Activated naive CD8-positive, alpha-beta T cell treated with anti-CD3 and anti-CD28 coated beads, Interleukin-2, amount 50 U/mL, for 16 hours (primary cell): ENCODE measurements around the gene CDC42.
"Not testable (repeated sequence)": the region's sequence is repeated elsewhere in the genome, so short reads cannot be mapped to it uniquely, and the experiment has no call there.

Experiments used
- DNase-seq: peaks from one replicate; pipeline ENCODE4 v3.0.0-alpha.2; 2020; ENCODE audit warnings: low read depth, low spot score

CDC42 gene

DNA sequence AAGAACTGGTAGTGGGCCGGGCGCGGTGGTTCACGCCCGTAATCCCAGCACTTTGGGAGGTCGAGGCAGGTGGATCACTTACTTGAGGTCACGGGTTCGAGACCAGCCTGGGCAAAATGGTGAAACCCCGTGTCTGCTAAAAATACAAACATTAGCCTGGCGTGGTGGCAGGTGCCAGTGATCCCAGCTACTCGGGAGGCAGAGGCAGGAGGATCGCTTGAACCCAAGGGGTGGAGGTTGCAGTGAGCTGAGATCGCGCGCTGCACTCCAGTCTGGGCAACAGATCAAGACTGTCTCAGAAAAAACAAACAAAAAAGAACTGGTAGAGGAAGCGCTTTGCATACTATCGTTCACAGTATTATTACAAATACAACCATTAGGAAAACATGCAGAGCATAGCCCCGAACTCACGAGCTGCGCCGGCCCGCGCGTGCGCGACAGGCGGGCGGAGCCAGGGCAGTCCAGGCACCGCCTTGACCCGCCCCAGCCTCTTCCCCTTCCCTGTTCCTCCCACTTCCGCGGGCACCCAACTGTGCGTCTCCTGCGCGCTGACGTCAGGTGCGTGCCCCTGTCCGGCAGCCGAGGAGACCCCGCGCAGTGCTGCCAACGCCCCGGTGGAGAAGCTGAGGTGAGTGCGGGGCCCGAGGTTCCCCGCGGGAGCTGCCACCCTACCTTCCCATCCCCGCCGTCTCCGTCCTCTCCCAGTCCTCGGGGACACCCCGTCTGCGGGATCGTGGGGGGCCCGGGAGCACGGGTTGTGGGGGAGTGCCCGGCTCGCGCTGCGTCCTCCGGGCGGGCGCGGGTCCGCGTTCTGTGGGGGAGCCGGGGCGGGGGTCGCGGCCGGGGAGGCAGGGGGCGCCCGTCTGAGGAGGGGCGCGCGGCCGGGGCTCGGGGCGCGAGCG is at the start of gene CDC42:
Gene CDC42 (plus strand): TSS at position 595 of the 902 bp plus-strand sequence. CDS start 25,770 bp downstream, outside the sequence.
- peak; percentile 89 for DNase-seq

DNA sequence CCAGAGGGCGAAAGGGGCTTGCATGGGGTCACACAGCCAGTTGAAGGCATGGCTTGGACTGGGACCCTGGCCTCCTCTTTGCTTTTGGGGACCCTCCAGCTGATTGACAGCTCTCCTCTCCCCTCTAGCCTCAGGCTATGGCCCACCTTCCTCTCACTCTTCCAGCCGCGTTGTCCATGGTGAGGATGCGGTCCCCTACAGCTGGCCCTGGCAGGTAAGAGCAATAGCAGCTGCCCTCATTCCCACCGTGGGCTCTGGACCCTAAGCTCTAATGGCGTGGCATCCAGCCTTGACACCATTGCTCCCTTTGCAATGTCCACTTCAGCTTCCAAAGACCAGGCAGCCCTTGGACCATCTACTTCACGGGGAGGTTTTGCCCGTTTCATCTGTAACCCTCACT is 49.6 kb upstream of the CDC42 start:
- not testable (repeated sequence) for DNase-seq

DNA sequence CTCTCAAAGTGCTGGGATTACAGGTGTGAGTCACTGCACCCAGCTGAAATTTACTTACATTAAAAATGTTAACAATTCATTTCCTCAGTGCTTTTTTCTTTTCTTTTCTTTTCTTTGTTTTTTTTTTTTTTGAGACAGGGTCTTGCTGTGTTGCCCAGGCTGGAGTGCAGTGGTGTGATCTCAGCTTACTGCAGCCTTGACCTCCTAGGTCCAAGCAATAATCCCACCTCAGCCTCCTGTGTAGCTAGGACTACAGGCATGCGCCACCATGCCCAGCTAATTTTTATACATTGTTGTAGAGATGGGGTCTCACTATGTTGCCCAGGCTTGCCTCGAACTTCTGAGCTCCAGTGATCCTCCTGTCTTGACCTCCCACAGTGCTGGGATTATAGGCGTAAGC is 48.5 kb upstream of the CDC42 start:
- DNase-seq: not testable (repeated sequence)

DNA sequence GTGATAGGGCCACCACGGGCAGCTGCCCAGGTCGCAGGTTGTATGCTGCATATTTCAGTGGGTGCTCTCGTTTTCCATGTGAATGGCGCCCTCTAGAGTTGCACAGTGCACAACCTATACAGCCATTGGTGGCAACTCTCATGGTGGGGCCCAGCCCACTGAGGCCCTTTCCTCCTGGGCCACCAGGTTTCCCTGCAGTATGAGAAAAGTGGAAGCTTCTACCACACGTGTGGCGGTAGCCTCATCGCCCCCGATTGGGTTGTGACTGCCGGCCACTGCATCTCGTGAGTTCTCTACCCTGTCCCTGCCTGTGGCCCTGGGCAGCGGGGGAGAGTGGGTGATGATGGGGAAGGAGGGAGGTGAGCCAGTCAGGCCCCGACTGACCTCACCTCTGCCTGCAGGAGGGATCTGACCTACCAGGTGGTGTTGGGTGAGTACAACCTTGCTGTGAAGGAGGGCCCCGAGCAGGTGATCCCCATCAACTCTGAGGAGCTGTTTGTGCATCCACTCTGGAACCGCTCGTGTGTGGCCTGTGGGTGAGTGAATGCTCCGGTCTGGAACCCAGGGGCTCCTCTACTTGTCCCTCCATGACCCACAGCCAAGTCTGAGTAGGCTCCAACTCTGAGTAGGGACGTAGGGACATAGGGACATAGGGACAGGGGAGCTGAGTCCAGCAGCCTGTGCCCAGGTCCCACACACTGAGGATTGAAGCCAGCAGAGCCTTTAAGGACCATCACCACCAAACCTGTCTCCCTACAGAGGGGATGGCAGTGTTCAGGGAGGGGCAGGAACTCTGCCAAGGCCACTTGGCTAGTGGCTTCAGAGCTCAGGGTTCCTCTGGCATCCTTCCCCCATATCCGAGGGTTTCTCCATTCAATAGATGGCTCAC is 47.0 kb upstream of the CDC42 start:
- not testable (repeated sequence) for DNase-seq

DNA sequence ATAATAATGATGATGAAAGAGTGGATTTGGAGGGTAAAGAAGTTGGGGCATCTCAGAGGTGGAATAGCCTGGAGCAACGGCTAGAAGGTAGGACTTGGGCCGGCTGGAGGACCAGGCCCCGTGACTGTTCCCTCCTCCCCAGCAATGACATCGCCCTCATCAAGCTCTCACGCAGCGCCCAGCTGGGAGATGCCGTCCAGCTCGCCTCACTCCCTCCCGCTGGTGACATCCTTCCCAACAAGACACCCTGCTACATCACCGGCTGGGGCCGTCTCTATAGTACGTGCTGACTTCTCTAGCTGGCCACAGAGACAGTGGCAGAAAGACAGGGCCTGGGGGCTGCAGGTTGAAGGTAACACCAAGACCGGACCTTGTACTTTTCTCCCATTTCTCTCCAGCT is 45.8 kb upstream of the CDC42 start:
- DNase-seq: not testable (repeated sequence)

DNA sequence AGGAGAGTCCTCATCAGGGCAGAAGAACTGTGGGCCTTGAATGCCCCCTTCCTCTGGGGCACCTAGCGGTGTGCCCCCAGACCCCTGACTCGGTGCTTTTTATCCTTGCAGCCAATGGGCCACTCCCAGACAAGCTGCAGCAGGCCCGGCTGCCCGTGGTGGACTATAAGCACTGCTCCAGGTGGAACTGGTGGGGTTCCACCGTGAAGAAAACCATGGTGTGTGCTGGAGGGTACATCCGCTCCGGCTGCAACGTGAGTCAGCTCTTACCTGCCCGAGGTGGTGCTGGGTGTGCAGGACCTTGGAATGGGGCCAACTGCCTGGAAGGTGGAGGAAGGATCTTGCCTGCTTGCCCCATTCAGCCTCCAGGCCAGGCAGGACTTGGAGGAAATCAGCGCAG is 45.2 kb upstream of the CDC42 start:
- DNase-seq: not testable (repeated sequence)

DNA sequence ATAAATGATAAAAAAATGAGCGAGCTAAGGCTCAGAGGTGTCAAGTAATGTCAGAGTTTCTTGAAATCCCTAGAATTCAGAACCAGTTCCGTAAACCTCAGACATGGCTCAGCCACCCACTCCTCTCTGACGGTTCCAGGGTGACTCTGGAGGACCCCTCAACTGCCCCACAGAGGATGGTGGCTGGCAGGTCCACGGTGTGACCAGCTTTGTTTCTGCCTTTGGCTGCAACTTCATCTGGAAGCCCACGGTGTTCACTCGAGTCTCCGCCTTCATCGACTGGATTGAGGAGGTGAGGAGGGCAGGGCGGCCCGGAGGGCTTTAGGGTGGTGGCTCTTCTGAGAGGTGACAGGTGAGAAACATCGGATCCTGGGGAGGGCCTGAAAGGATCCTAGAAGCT is 42.9 kb upstream of the CDC42 start:
- not testable (repeated sequence) for DNase-seq

DNA sequence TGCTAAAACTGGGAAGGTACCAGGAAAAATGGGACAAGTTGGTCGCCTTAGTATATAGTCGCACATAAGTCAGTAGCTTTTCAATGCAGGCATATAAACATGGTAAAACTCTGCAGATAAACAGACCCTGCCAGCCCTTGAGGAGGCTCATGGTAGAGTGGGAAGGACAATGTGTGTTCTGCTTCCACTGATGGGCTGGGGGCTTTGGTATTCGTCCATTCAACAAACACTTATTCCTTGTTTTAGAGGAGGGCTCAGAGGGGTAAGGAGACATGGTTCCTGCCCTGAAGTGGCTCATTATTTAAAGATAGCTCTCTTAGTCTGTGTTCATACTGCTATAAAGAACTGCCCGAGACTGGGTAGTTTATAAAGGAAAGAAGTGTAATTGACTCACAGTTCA is 39.8 kb upstream of the CDC42 start:
- not testable (repeated sequence) for DNase-seq

DNA sequence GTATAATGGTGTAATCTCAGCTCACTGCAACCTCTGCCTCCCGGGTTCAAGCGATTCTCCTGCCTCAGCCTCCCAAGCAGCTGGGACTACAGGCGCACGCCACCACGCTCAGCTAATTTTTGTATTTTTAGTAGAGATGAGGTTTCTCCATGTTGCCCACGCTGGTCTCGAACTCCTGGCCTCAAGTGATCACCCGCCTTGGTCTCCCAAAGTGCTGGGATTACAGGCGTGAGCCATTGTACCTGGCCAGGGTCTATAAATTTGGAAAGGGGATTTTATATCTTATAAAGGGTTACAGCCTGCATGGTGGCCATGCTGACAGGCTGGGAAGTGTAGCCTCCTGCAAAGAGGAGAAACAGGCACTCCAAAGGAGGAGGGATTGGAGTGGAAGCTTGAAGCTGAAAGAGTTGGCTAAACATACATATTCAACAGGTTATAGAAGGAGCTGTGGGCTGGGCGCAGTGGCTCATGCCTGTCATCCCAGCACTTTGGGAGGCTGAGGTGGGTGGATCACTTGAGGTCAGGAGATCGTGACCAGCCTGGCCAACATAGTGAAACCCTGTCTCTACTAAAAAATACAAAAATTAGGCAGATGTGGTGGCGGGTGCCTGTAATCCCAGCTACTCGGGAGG is 37.8 kb upstream of the CDC42 start:
- DNase-seq: not testable (repeated sequence)

DNA sequence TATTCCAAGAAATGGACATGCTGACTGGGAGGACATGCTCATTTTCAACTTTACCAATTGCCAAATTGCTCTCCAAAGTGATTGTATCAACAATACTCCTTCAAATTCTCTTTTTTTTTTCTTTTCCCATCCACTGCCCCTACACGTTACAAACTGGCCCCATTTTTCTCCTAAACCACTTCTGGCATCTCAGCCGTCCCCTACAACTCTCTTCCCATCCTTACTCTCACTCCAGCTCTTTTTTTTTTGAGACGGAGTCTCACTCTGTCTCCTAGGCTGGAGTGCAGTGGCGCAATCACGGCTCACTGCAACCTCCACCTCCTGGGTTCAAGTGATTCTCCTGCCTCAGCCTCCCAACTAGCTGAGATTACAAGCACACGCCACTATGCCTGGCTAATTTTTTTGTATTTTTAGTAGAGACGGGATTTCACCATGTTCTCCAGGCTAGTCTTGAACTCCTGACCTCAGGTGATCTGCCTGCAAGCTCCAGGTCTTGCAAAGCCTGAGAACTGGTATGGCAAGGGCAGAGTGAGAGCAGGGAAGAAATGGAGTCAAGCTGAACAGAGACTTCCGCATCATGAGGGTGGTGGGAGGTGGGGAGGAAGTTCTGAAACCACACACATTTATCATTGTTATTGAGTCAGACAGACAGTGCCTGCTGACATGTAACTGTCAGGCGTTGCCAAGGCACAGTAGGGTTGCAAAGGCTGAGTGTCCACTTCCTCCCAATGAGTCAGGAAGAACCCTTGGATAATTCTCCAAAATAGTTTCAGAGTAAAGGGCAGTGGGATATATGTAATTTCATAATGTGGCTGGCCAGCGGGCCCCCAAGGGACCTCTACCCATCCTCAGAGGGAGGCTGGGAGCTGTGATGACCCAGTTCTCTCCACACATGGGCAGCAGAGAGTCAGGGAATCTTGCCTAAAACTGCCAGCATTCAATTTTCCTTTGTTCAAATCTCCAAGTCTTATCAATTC is 33.6 kb upstream of the CDC42 start:
- peak; percentile 28 for DNase-seq

DNA sequence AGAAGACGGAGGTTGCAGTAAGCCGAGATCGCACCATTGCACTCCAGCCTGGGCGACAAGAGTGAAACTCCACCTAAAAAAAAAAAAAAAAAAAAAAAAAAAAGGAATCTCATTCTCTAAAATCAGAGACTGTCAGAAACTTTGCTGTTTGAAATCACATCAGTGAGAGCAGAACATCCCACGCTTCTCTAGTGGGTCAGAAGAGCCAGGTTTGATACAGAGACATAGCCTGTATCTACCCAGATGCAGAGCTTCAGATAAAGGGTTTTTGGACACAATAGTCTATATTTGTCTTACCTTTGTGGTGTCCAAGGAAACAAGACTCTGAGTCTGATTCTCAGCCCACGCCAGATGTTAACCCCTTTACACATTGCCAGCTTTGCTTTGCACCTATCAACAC is 31.4 kb upstream of the CDC42 start:
- DNase-seq: no peak

DNA sequence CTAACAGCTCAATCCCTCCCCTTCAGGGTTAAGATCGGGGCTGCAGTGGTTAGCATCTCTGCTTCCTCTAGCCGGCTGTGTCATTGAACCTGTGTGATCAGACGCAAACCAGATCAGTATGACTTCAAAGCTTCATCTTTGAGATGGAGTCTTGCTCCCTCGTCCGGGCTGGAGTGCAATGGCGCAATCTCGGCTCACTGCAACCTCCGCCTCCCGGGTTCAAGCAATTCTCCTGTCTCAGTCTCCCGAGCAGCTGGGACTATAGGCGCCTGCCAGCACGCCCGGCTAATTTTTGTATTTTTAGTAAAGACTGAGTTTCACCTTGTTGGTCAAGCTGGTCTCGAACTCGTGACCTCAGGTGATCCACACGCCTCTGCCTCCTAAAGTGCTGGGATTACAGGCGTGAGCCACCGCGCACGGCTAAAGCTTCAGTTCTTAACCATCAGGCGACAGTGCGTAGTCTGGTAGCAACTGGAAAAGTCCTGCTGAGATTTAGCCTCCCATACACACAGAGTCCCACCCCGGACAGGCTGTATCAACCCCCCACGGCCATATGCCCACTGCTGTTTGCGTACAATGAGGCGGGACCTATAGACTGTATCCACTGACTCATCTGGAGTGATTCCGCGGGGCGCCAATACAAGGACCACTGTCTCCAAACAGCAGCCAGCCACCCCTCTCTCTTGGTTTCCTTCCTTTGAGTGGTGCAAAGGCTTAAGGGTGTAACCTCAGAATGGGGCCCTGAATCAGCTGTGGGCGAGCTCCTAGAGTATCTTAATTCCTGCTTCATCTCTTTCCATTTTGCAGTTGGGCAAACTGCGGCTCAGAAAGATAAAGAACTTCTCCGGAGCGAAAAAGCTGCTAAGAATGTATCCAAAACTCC is 27.8 kb upstream of the CDC42 start:
- peak; percentile 41 for DNase-seq

DNA sequence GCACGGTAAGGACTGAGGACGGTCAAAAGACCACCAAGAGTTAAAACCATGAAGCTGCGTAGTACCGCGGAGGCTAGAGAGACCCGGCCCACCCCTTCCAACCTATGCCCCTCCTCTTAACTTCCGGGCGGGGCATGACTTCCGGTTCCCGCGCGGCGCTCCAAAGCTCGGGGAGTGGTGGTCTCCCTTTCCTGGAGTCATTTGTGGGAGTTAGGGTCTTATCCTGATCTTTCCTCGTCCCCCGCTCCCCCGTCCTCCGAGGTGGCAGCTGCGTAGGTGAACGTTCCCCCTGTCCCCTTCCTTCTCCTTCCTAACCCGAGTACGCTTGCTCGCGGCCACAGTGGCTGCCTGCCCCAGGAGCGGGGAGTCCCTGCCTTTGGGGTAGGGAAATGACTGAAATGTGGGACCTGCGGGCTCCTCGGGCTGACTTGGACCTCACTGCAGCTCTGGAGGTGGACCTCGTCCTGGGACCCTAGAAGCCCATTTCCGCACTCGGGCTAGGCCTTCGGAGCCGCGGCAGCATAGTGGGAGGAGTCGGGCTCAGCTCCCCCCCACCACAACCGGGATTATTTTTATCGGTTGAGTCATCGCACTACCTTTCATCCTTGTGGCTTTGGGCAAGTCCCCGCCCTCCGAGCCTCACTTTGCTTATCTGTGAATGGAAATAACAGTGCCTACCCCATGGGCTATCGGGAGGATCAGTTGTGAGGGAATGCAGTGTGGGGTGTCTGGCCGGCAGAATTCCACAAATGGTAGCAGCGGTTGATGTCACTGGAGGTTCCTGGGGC is 26.9 kb upstream of the CDC42 start:
- peak; percentile 78 for DNase-seq

DNA sequence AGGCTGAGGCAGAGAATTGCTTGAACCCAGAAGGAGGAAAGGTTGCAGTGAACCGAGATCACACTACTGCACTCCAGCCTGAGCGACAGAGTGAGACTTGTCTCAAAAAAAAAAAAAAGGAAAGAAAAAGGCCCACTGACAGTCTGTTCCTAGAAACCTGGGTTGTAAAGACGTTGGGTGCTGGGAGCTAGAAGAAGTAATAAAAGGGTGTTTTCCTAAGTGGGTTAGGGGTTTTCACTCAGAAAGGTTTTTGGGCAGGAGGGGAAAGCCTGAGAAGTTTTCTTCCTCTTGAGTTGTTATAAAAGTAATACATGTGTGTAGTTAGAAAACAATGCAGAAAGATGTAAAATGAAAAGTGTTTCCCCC is 25.6 kb upstream of the CDC42 start:
- no peak for DNase-seq

DNA sequence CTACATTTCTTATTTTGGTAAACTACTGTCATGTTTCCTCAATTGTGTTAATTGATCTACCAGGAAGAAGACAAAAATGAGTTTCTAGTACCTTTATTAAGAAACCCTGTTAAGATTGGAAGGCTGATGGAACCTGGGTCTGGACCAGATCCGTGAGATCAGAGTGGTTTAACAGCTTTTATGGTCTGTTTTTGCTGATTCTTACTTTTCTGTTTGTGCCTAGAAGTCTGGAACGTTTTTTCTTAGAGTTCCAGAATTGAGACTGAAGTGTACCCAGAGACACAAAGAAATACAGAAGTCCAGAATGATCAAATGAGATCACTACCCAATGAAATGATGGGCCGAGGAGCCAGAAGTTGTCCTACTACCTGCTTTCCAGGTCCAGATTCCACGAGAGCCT is 22.5 kb upstream of the CDC42 start:
- DNase-seq: no peak

DNA sequence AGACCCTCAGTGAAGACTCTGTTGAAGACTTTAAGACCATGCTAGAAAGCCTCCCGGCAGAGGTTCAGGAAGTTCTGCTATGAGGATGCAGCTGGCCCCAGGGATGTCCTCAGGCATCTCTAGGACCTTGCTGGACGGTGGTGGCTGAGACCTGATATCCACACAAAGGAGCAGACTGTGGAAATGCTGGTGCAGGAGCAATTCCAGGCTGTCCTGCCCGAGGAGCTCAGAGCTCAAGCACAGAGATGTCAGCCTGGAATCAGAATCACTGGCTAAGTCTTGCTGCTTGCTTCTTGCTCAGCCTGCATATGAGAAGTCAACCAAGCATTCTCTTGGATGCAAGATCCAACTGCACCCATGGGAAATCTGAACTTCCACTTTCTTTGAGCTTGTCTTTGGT is 22.0 kb upstream of the CDC42 start:
- no peak for DNase-seq

DNA sequence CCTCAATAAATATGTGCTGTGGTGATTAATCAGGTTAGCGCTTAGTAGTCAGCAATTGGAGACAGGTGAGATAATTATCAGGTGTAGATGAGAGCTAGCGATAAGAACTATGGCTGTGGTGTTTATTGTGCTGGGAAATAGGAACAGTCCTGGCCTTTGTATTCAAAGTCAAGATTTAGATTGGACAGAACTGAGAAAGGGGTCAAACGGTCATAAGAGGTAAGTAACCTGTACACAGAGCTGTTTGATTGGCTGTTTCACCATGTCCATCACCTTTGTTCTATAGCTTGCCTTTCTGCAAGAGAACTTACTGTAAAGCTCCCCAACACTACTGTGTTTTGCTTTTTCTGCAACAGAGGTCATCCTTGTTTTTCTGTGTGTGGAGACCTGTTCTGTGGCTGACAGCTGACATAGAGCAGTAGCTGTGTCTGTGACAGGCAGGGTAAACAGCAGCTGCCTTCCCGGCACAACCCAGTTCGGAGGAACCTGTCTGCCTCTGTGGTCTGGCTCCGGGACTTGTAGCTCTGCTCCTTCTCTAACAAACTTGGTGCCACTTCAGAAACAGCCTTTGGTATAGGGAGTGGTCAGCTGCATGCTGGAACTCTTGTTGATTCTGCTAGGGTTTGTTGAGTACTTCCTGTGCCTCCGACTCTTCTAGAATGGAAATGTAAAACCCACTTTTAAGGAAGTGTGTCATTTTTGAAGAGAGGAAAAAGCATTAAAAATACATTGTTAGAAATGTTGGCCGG is 21.1 kb upstream of the CDC42 start:
- no peak for DNase-seq

DNA sequence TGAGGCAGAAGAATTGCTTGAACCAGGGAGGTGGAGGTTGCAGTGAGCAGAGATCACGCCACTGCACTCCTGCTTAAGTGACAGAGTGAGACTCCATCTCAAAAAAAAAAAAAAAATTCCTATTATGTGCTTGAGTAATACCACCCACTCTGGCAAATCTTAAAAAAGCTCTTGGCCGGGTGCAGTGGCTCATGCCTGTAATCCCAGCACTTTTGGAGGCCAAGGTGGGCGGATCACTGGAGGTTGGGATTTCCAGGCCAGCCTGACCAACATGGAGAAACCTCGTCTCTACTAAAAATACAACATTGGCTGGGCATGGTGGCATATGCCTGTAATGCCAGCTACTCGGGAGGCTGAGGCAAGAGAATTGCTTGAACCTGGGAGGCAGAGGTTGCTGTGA is 17.7 kb upstream of the CDC42 start:
- DNase-seq: not testable (repeated sequence)
